ENCODE results near the gene KIF21B. TPM values are rescaled to one million over a fixed set of nuclear protein-coding genes. Genes with fewer than 3 reads are reported as not detected.
"Not testable (repeated sequence)": the region's sequence is repeated elsewhere in the genome, so short reads cannot be mapped to it uniquely, and the experiment has no call there.

The KIF21B gene
- total RNA-seq, 1 donor from 2014 or later, result 3.4 TPM

DNA sequence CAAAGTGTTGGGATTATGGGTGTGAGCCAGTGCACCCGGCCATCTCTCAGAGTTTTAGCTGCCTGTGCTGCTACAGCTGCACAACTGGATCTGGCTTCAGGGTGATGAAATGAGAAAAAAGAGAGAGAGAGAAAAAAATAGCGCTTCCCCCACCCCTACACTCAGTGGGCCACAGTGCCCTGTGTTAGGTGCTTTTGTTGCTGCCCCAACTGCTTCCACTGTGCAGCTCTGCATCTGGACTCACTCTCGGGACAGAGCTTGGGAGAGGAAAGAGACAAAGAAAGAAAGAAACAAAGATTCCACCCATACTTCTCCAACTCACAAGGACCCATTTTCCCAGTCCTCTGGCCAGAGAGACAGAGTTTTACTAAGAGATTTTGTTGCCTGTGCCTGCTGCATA, 78.4 kb downstream of the KIF21B start:
- DNase-seq (ENCODE audit: low spot score), result peak; percentile 17

DNA sequence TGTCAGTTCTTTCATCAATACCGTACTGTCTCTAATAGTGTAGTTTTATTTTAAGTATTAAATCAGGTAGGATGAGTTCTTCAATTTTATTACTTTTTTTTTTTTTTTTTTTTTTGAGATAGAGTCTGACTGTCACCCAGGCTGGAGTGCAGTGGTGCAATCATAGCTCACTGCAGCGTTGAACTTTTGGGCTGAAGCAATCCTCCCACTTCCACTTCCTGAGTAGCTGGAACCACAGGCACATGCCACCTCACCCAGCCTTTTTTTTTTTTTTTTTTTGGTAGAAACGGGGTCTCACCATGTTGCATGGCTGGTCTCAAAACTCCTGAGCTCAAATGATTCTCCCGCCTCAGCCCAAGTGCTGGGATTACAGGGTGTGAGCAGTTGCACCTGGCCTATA, 84.6 kb downstream of the KIF21B start:
- no peak for DNase-seq (ENCODE audit: low spot score)

DNA sequence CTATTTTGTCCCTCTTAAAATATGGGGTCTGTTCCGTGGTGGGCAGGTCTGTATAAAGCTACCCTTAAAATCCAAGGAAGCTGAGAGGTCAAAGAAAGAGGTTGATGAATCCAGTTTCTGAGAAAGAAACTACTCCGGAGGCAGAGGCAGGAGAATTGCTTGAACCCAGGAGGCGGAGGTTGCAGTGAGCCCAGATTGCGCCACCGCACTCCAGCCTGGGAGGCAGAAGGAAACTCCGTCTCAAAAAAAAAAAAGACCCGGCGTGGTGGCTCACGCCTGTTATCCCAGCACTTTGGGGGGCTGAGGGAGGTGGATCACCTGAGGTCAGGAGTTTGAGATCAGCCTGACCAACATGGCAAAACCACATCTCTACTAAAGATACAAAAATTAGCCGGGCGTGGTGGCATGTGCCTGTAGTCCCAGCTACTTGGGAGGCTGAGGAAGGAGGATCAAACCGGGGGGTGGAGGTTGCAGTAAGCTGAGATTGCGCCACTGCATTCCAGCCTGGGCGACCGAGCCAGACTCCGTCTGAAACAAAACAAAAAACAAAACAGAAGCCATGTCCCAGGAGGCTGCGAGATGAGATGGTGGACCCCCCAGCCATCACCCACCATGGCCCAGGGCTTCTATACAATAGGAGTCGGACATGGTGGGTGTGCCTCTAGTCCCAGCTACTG, 88.1 kb downstream of the KIF21B start:
- not testable (repeated sequence) for DNase-seq (ENCODE audit: low spot score)

DNA sequence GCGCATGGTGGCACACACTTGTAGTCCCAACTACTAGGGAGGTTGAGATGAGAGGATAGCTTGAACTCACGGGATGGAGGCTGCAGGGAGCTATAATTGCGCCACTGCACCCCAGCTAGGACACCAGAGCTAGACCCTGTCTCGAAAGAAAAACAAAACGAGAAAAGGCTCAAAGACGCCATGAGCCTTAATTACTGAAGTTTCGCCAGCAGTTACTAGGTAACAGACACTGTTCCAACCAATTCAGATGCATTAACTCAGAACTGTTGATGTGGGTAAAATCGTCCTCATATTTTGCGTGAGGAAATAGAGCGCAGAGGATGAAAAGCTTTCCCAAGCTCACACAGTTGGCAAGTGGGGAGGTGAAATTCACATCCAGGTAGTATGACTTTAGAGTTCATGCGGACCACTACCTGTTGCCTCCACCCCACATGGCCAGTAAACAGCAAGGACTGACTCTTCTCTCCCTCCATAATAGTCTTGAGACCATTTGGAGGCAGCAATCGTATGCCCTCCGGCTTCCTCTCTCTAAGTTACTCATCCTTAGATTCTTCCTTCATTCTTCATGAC, 88.8 kb downstream of the KIF21B start:
- no peak for DNase-seq (ENCODE audit: low spot score)

DNA sequence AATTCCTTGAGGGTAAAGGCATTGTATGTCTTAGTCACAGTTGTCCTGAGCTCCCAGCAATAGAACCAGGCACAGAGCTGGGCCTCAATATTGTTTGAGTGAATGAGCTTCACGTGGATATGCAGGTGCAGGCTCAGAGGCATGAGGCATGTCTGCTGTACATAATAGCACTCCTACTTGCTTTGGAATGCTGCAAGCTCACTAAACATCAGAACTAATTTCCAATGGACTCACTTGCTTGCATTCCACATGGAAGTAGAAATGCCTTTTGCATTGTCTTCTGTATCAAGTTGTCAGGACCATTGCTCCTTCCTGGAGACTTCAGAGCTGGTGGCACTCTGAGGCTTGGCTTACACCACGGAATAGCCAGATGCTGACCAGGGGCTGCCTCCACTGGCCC, 91.7 kb downstream of the KIF21B start:
- DNase-seq (ENCODE audit: low spot score), result no peak

DNA sequence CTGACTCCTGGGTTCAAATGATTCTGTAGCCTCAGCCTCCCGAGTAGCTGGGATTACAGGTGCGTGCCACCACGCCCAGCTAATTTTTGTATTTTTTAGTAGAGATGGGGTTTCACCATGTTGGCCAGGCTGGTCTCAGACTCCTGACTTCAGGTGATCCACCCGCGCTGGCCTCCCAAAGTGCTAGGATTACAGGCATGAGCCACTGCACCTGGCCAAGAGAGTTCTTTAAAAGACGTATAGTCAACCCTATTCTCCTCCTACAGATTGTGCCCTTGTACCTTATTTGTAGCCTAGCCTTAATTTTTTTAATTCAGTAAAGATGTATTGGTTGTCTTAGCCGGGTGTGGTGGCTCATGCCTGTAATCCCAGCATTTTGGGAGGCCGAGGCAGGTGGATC, 93.2 kb downstream of the KIF21B start:
- not testable (repeated sequence) for DNase-seq (ENCODE audit: low spot score)

DNA sequence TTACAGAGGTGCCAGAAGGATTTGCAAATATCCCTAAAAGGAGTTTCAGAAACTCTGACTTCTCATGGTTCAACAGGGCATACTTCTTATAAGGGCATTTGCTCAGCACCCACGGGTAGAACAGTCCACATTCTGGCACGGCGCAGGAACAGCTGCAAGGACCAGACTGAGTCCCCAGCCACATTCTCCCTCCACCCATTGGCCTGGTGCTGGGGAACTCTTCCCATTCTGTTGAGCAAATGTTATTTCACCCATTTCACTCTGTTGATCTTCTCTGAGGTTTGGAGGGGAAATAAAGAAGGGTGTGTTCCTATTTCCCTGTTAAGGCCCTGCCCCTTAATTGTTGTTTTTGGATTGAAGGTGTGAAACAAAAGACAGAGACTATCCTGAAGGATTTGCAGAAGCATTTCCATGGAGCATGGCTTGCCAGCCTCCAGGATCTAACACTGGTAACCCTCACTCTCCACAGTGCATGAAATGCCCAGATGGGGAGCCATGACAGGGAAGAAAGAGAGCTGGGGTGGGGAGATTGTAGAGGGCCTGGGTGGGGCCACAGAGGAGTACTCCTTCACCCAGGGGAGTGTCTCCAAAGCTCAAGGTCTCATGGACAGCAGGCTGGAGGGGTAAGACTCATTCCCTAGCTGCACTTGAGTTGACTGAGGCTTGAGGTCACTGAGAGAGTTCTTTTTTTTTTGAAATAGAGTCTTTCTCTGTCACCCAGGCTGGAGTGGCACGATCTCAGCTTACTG, 93.8 kb downstream of the KIF21B start:
- no peak for DNase-seq (ENCODE audit: low spot score)

DNA sequence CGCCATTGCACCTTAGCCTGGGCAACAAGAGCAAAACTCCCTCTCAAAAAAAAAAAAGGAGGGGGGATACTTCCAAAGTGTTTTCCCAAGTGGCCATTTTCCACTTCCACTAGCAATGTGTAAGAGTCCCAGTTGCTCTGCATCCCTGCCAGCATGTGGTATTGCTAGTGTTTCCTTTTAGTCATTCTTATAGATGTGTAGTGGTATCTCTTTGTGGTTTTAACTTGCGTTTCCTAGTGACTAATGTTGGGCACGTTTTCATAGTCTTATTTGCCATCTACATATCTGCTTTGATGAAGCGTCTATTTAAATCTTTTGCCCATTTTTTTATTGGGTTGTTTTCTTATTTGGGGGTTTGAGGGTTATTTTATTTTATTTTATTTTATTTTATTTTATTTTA, 97.7 kb downstream of the KIF21B start:
- no peak for DNase-seq (ENCODE audit: low spot score)

DNA sequence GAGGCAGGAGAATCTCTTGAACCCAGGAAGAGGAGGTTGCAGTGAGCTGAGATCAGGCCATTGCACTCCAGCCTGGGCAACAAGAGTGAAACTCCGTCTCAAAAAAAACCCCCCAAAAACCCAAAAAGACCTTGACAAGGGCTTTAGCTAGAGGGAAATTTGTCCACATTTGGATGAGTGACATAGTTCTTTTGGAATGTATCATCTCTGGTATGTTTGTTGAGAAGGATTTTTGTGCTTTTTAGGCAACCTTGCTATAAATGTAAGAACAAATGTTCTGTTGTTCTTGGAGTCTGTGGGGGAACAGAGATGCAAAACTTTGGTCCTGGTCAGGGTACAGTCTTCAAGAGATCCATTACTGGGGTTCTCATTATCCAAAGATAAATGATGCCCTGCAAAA, 99.9 kb downstream of the KIF21B start:
- DNase-seq (ENCODE audit: low spot score), result peak; percentile 11

DNA sequence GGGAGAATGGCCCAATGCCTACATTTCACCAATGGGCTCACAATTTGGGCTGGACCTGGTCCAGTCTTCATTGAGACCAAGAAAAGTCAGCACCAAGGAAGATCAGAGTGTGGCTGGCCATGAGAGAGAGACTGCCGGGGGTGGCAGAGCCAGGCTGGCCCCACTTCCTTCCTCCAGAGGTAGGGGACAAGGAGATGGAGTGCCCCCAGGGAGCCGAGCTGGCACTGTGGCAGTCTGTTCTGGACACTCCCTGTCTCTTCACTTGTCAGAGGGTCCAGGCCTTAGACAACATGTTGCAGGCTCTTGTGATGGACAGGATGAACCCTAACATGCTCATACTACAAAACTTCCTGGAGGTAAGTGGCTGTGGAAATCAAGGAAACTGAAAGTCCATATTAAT, 101.1 kb downstream of the KIF21B start:
- no peak for DNase-seq (ENCODE audit: low spot score)

DNA sequence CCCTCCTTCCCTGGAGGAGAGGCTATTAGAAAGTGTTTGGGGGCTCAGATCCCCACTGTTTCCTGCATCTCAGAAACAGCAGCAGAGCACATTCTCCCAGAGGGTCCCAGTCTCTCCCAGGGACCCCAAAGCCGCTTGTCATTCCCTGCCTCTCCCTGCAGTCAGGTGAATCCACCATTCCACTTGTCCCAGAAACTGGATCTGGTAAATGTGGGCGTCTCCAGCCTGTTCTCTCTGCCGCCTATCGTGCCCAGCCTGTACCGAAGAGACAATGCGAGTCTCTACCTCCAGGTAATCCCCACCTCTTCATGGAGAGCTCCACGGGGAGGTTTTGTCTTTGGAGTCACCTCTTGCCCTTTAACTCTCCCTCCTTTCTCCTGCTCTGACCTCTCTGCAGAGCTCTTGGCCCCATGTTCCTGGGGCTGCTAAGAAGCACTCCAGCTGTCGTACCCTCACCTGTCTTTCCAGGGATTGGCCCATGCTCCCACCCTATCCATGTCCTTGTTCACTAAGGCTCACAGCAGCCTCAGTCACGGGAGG, 101.9 kb downstream of the KIF21B start:
- DNase-seq (ENCODE audit: low spot score), result no peak

Other genes starting within 250 kb of the KIF21B start
- not detected for gene GPR25, start 150.7 kb downstream of the KIF21B start, total RNA-seq (ENCODE audit: insufficient read depth, low replicate concordance)
- gene INAVA, start 128.8 kb downstream of the KIF21B start, total RNA-seq (ENCODE audit: insufficient read depth, low replicate concordance), result 3.6 TPM
- 0.96 TPM for gene CACNA1S, start 88.7 kb upstream of the KIF21B start, total RNA-seq (ENCODE audit: insufficient read depth, low replicate concordance)
- not detected for gene ASCL5, start 103.5 kb upstream of the KIF21B start, total RNA-seq (ENCODE audit: insufficient read depth, low replicate concordance)
- 78.5 TPM for gene TMEM9, start 130.8 kb upstream of the KIF21B start, total RNA-seq (ENCODE audit: insufficient read depth, low replicate concordance)
- not detected for gene IGFN1, start 167.1 kb upstream of the KIF21B start, total RNA-seq (ENCODE audit: insufficient read depth, low replicate concordance)